ENCODE measurements around the gene PTHLH.

Gene PTHLH

DNA sequence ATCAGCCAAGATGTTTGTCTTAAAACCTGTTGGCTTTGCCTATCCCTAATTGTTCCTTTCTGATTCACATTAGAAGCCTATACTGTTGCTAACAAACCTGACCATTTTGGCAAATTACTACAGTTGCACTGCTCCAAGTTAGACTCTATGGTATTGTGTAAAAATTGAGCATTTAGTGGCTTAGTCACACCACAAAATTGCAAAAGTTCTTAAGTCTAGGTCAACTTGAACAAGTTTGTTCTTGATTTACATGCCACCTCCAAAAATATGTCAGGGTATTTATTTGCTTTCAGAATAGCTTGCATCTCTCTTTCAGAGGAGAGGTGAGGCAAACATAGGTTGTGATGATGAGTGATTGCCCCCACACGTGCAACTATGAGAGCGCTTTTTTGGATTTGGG, 27.0 kb upstream of the PTHLH start:
- Histone ChIP-seq H3K4me3 (ENCODE audit: insufficient read depth, low read length, poor library complexity, severe bottlenecking) (no peak overlapping the region), H3K9ac (ENCODE audit: low read length) (no peak overlapping the region), H3K36me3 (ENCODE audit: low read length) (no peaks in the 10 kb centered on the region)

GRCh38 chr12:27998658-27999057, 26.1 kb upstream of the PTHLH start:
- no peak for TF ChIP-seq EZH2phosphoT487 (conservative IDR thresholded peaks at IDR 0.05; ENCODE audit: low read length)
- TF ChIP-seq, protein P1, sequence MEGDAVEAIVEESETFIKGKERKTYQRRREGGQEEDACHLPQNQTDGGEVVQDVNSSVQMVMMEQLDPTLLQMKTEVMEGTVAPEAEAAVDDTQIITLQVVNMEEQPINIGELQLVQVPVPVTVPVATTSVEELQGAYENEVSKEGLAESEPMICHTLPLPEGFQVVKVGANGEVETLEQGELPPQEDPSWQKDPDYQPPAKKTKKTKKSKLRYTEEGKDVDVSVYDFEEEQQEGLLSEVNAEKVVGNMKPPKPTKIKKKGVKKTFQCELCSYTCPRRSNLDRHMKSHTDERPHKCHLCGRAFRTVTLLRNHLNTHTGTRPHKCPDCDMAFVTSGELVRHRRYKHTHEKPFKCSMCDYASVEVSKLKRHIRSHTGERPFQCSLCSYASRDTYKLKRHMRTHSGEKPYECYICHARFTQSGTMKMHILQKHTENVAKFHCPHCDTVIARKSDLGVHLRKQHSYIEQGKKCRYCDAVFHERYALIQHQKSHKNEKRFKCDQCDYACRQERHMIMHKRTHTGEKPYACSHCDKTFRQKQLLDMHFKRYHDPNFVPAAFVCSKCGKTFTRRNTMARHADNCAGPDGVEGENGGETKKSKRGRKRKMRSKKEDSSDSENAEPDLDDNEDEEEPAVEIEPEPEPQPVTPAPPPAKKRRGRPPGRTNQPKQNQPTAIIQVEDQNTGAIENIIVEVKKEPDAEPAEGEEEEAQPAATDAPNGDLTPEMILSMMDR (IDR thresholded peaks at IDR 0.05; ENCODE audit: insufficient read depth, low read length, poor library complexity, severe bottlenecking), result no peak
- Histone ChIP-seq H3K27me3 (ENCODE audit: low read length) (no peaks in the 10 kb centered on the region), H3K4me2 (ENCODE audit: low read depth, low read length, poor library complexity, severe bottlenecking) (no peak overlapping the region), H3K9me2 (replicated peaks; ENCODE audit: insufficient read depth, low read length) (no peaks in the 10 kb centered on the region), H3K36me3 (ENCODE audit: low read length) (no peaks in the 10 kb centered on the region), H3K9me3 (ENCODE audit: insufficient read depth, low read length) (no peaks in the 10 kb centered on the region), H3K27ac (ENCODE audit: low read depth, low read length) (no peak overlapping the region), H4K20me1 (ENCODE audit: low read depth, low read length) (no peaks in the 10 kb centered on the region), H2AFZ (ENCODE audit: low read depth, low read length, severe bottlenecking) (no peak overlapping the region), H3K9ac (ENCODE audit: low read length) (no peak overlapping the region), H3F3A (ENCODE audit: insufficient read depth) (no peaks in the 10 kb centered on the region), H3K4me3 (ENCODE audit: insufficient read depth, low read length, poor library complexity, severe bottlenecking) (no peak overlapping the region), H3K79me2 (ENCODE audit: insufficient read depth, low read length) (no peaks in the 10 kb centered on the region)

More for the DNA sequence above, 27.0 kb upstream of the PTHLH start:
- Histone ChIP-seq H3K4me2 (ENCODE audit: low read depth, low read length, poor library complexity, severe bottlenecking) (no peak overlapping the region), H3K27me3 (ENCODE audit: low read length) (no peaks in the 10 kb centered on the region), H3K27ac (ENCODE audit: low read depth, low read length) (no peak overlapping the region), H2AFZ (ENCODE audit: low read depth, low read length, severe bottlenecking) (no peak overlapping the region), H3F3A (ENCODE audit: insufficient read depth) (no peaks in the 10 kb centered on the region), H3K9me3 (ENCODE audit: insufficient read depth, low read length) (no peaks in the 10 kb centered on the region), H3K9me2 (replicated peaks; ENCODE audit: insufficient read depth, low read length) (no peaks in the 10 kb centered on the region), H3K79me2 (ENCODE audit: insufficient read depth, low read length) (no peaks in the 10 kb centered on the region), H4K20me1 (ENCODE audit: low read depth, low read length) (no peaks in the 10 kb centered on the region)
- TF ChIP-seq, protein P1 (IDR thresholded peaks at IDR 0.05; ENCODE audit: insufficient read depth, low read length, poor library complexity, severe bottlenecking), result no peak
- no peak for TF ChIP-seq EZH2phosphoT487 (conservative IDR thresholded peaks at IDR 0.05; ENCODE audit: low read length)

DNA sequence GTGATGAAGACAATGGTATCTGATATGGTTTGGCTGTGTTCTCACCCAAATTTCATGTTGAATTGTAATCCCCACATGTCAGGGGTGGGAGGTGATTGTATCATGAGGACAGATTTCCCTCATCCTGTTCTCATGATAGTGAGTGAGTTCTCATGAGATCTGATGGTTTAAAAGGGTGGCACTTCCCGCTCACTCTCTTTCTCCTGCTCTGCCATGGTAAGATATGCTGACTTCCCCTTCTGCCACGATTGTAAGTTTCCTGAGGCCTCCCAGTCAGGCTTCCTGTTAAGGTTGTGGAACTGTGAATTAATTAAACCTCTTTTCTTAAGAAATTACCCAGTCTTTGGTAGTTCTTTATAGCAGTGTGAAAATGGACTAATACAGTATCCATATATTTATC, 25.6 kb upstream of the PTHLH start:
- Histone ChIP-seq H3K36me3 (ENCODE audit: low read length) (no peaks in the 10 kb centered on the region), H2AFZ (ENCODE audit: low read depth, low read length, severe bottlenecking) (no peak overlapping the region), H3K79me2 (ENCODE audit: insufficient read depth, low read length) (no peaks in the 10 kb centered on the region), H3K4me3 (ENCODE audit: insufficient read depth, low read length, poor library complexity, severe bottlenecking) (no peak overlapping the region), H3K4me2 (ENCODE audit: low read depth, low read length, poor library complexity, severe bottlenecking) (no peak overlapping the region), H3F3A (ENCODE audit: insufficient read depth) (no peaks in the 10 kb centered on the region), H3K27ac (ENCODE audit: low read depth, low read length) (no peak overlapping the region), H3K9me3 (ENCODE audit: insufficient read depth, low read length) (no peaks in the 10 kb centered on the region), H3K9ac (ENCODE audit: low read length) (no peak overlapping the region), H3K27me3 (ENCODE audit: low read length) (no peaks in the 10 kb centered on the region), H3K9me2 (replicated peaks; ENCODE audit: insufficient read depth, low read length) (no peaks in the 10 kb centered on the region), H4K20me1 (ENCODE audit: low read depth, low read length) (no peaks in the 10 kb centered on the region)
- no peak for TF ChIP-seq EZH2phosphoT487 (conservative IDR thresholded peaks at IDR 0.05; ENCODE audit: low read length)
- TF ChIP-seq, protein P1 (IDR thresholded peaks at IDR 0.05; ENCODE audit: insufficient read depth, low read length, poor library complexity, severe bottlenecking), result no peak
